GM10248 (cell line): ENCODE data around the gene VWCE.
"Not testable (repeated sequence)": the region's sequence is repeated elsewhere in the genome, so short reads cannot be mapped to it uniquely, and the experiment has no call there.

ENCODE experiments used
- CTCF ChIA-PET: fragments of 300-600 bp; sonication (Branson Sonifier 250); formaldehyde crosslinking; extraction: SDS; loops from one replicate; lab custom pipeline; 2021; ENCODE audit warnings: antibody characterized with exemption; lab: Yijun Ruan, JAX
- POLR2A ChIA-PET: fragments of 350-650 bp; sonication (Branson Sonifier 250); formaldehyde crosslinking; extraction: SDS; loops from one replicate; lab custom pipeline; 2020; ENCODE audit warnings: antibody characterized with exemption; lab: Yijun Ruan, JAX
- DNase-seq: peaks from one replicate; pipeline ENCODE4 v3.0.0; 2012; ENCODE audit errors: extremely low spot score

The VWCE gene

GRCh38 chr11:61232548-61233145, 62.5 kb downstream of the VWCE start:
- CTCF ChIA-PET, DNase-seq, POLR2A ChIA-PET: not testable (repeated sequence)

GRCh38 chr11:61231585-61231984, 63.5 kb downstream of the VWCE start:
- POLR2A ChIA-PET, CTCF ChIA-PET: not testable (repeated sequence)

GRCh38 chr11:61231033-61231432, 64.1 kb downstream of the VWCE start:
- POLR2A ChIA-PET, DNase-seq, CTCF ChIA-PET: not testable (repeated sequence)

More at GRCh38 chr11:61231585-61231984, 63.5 kb downstream of the VWCE start:
- not testable (repeated sequence) for DNase-seq

GRCh38 chr11:61229458-61229857, 65.7 kb downstream of the VWCE start:
- POLR2A ChIA-PET, DNase-seq, CTCF ChIA-PET: not testable (repeated sequence)

- DNase-seq, POLR2A ChIA-PET, CTCF ChIA-PET: not testable (repeated sequence)
Observed at GRCh38 chr11:61226457-61227137, 68.5 kb downstream of the VWCE start.

- DNase-seq, CTCF ChIA-PET, POLR2A ChIA-PET: not testable (repeated sequence)
Observed at GRCh38 chr11:61222692-61223091, 72.4 kb downstream of the VWCE start.

- DNase-seq, POLR2A ChIA-PET, CTCF ChIA-PET: not testable (repeated sequence)
Observed at GRCh38 chr11:61222047-61222446, 73.1 kb downstream of the VWCE start, which contains the start of gene PGA4. PGA4 (plus strand) TSS chr11:61222347; CDS start chr11:61222401, 54 bp downstream.

- POLR2A ChIA-PET, CTCF ChIA-PET, DNase-seq: not testable (repeated sequence)
Observed at GRCh38 chr11:61219016-61219415, 76.1 kb downstream of the VWCE start.

GRCh38 chr11:61218306-61218705, 76.8 kb downstream of the VWCE start:
- CTCF ChIA-PET, DNase-seq, POLR2A ChIA-PET: not testable (repeated sequence)

- CTCF ChIA-PET, POLR2A ChIA-PET, DNase-seq: not testable (repeated sequence)
Observed at GRCh38 chr11:61213711-61214324, 81.3 kb downstream of the VWCE start.

- CTCF ChIA-PET, POLR2A ChIA-PET, DNase-seq: not testable (repeated sequence)
Observed at GRCh38 chr11:61212202-61212601, 82.9 kb downstream of the VWCE start.

- POLR2A ChIA-PET, CTCF ChIA-PET, DNase-seq: not testable (repeated sequence)
Observed at GRCh38 chr11:61211327-61211952, 83.7 kb downstream of the VWCE start.

- CTCF ChIA-PET, DNase-seq, POLR2A ChIA-PET: not testable (repeated sequence)
Observed at GRCh38 chr11:61210629-61211028, 84.5 kb downstream of the VWCE start.
